HepG2 (cell line): ENCODE measurements around the gene RFXANK. TPM values are rescaled to one million over a fixed set of nuclear protein-coding genes. Genes with fewer than 3 reads are reported as not detected.

ENCODE experiments used
- AHR ChIP-seq: IDR thresholded peaks from 2 replicates; pipeline ENCODE4 v1.6.1; 2018; ENCODE audit warnings: missing genetic modification reagents, missing compliant biosample characterization
- FOSL1 ChIP-seq: sonication (generic); formaldehyde crosslinking; IDR thresholded peaks from 2 replicates; pipeline ENCODE4 v1.9.0; 2021; ENCODE audit warnings: missing genetic modification reagents, borderline replicate concordance
- GABPB1 ChIP-seq: IDR thresholded peaks from 2 replicates; pipeline ENCODE4 v1.6.1; 2016; ENCODE audit warnings: mild to moderate bottlenecking, missing genetic modification reagents, moderate library complexity, missing compliant biosample characterization
- GATAD1 ChIP-seq: IDR thresholded peaks from 2 replicates; pipeline ENCODE4 v1.6.1; 2016; ENCODE audit warnings: missing genetic modification reagents, missing compliant biosample characterization
- HNRNPH1 ChIP-seq: fragments of 200-400 bp; formaldehyde crosslinking; optimal IDR thresholded peaks from 2 replicates; pipeline ENCODE3; 2017; ENCODE audit warnings: mild to moderate bottlenecking, low read depth, low read length
- IKZF1 ChIP-seq: fragments of 450-650 bp; IDR thresholded peaks from 2 replicates; pipeline ENCODE4 v1.7.1; 2016
- JARID2 ChIP-seq: sonication (generic); formaldehyde crosslinking; IDR thresholded peaks from 2 replicates; pipeline ENCODE4 v1.8.1; 2023; ENCODE audit warnings: missing genetic modification reagents, inconsistent platforms; ENCODE audit not compliant: insufficient replicate concordance
- KDM2A ChIP-seq: sonication (generic); formaldehyde crosslinking; IDR thresholded peaks from 2 replicates; pipeline ENCODE4 v1.4.0; 2020; ENCODE audit warnings: low read depth, missing genetic modification reagents, borderline replicate concordance
- MZF1 ChIP-seq: sonication (generic); formaldehyde crosslinking; IDR thresholded peaks from 2 replicates; pipeline ENCODE4 v1.8.1; 2023; ENCODE audit warnings: mild to moderate bottlenecking, missing genetic modification reagents, borderline replicate concordance
- NFIC ChIP-seq: IDR thresholded peaks from 2 replicates; pipeline ENCODE4 v1.6.1; 2012; ENCODE audit warnings: mild to moderate bottlenecking, low read length, inconsistent platforms
- PREB ChIP-seq: sonication (generic); formaldehyde crosslinking; IDR thresholded peaks from 2 replicates; pipeline ENCODE4 v1.4.0; 2020; ENCODE audit warnings: missing genetic modification reagents
- SNAI1 ChIP-seq: sonication (generic); formaldehyde crosslinking; IDR thresholded peaks from 2 replicates; pipeline ENCODE4 v1.5.0; 2020; ENCODE audit warnings: mild to moderate bottlenecking, missing genetic modification reagents, borderline replicate concordance
- TCF7 ChIP-seq: sonication (generic); IDR thresholded peaks from 2 replicates; pipeline ENCODE4 v1.6.1; 2016; ENCODE audit warnings: antibody characterized with exemption, low read depth
- THAP11 ChIP-seq: IDR thresholded peaks from 2 replicates; pipeline ENCODE4 v1.6.1; 2016; ENCODE audit warnings: missing biosample characterization, missing genetic modification reagents
- ZFP36L2 ChIP-seq: sonication (generic); formaldehyde crosslinking; IDR thresholded peaks from 2 replicates; pipeline ENCODE4 v1.4.0; 2020; ENCODE audit warnings: missing genetic modification reagents
- ZFYVE20 ChIP-seq: sonication (generic); formaldehyde crosslinking; IDR thresholded peaks from 2 replicates; pipeline ENCODE4 v1.8.0; 2023; ENCODE audit warnings: low read depth, mild to moderate bottlenecking, moderate library complexity, missing genetic modification reagents, borderline replicate concordance
- ZNF3 ChIP-seq: IDR thresholded peaks from 2 replicates; pipeline ENCODE4 v1.7.0; 2017; ENCODE audit warnings: inconsistent platforms
- ZNF326 ChIP-seq: sonication (generic); formaldehyde crosslinking; IDR thresholded peaks from 2 replicates; pipeline ENCODE4 v1.4.0; 2020; ENCODE audit warnings: missing genetic modification reagents, borderline replicate concordance
- ZNF383 ChIP-seq: sonication (generic); formaldehyde crosslinking; IDR thresholded peaks from 2 replicates; pipeline ENCODE4 v1.4.0; 2020; ENCODE audit warnings: missing genetic modification reagents, mild to moderate bottlenecking, borderline replicate concordance
- ZNF430 ChIP-seq: sonication (generic); formaldehyde crosslinking; IDR thresholded peaks from 2 replicates; pipeline ENCODE4 v1.9.0; 2021; ENCODE audit warnings: mild to moderate bottlenecking, missing genetic modification reagents
- ZNF543 ChIP-seq: sonication (generic); formaldehyde crosslinking; IDR thresholded peaks from 2 replicates; pipeline ENCODE4 v1.4.0; 2020; ENCODE audit warnings: mild to moderate bottlenecking, missing genetic modification reagents
- ZNF644 ChIP-seq: IDR thresholded peaks from 2 replicates; pipeline ENCODE4 v1.6.1; 2016; ENCODE audit warnings: low read depth
- ZNF841 ChIP-seq: sonication (generic); formaldehyde crosslinking; IDR thresholded peaks from 2 replicates; pipeline ENCODE4 v1.8.1; 2023; ENCODE audit warnings: missing genetic modification reagents, borderline replicate concordance
- polyA plus RNA-seq, 8 experiments: library from polyadenylated mRNA; depleted of rRNA in 3 of 8; stranded (reverse) in 7 of 8; unstranded in 1 of 8; fragments of >200 nt; fragmentation: Illumina TruSeq in 4 of 8; extraction: Trizol in 4 of 8; gene quantifications; 2 replicates each; pipeline versions ENCODE4 v1.2.1 to v1.2.3, GENCODE V29; 2011 to 2016; ENCODE audit warnings: low read depth in 4 of 8, missing spikeins in 1 of 8, mixed read lengths in 1 of 8; ENCODE audit not compliant: insufficient read depth in 1 of 8
- total RNA-seq, 5 experiments: library from RNA; depleted of rRNA; stranded (reverse); fragments of >200 nt; fragmentation: Illumina TruSeq; extraction: Trizol; gene quantifications; 2 replicates each; pipeline ENCODE4 v1.2.3, GENCODE V29; 2016; ENCODE audit warnings: low read depth in 1 of 5
- TF ChIP-seq, protein P1 (sequence below): IDR thresholded peaks from 2 replicates; pipeline ENCODE4 v1.6.1; 2012; ENCODE audit warnings: low read length, improper control_type of control experiment
- TF ChIP-seq, protein P2 (sequence below): sonication (generic); formaldehyde crosslinking; IDR thresholded peaks from 2 replicates; pipeline ENCODE4 v1.4.0; 2020; ENCODE audit warnings: missing genetic modification reagents, mild to moderate bottlenecking, borderline replicate concordance
- TF ChIP-seq, protein P3 (sequence below): sonication (generic); formaldehyde crosslinking; conservative IDR thresholded peaks from 2 replicates; pipeline ENCODE4 v1.4.0; 2020; ENCODE audit warnings: missing genetic modification reagents

Gene RFXANK
- total and polyA plus RNA-seq, 2 of the 13 experiments (the other 11 are each of a cell fraction or from before 2014, with no cell fraction given), result 49.9 to 80.7 TPM

DNA sequence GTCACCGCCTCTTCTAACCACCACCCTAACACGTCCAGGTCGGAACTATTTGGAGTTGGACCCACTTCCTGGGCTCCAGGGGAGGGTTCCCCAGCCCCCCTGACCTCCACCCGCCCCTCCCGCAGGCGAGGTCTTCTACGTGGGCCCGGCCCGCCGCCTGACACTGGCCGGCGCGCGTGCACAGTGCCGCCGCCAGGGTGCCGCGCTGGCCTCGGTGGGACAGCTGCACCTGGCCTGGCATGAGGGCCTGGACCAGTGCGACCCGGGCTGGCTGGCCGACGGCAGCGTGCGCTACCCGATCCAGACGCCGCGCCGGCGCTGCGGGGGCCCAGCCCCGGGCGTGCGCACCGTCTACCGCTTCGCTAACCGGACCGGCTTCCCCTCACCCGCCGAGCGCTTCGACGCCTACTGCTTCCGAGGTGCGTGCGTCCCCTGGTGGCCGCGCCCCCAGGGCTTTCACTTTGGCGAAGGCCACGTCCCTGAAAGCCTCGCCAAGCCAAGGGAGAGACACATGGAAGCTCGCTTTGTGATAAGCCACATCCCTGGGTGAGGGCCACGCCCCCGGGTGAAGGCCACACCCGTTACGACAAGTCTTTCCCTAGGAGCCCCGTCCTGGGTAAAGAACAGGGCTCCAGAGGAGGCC, 32.9 kb downstream of the RFXANK start (continued):
- TF ChIP-seq PREB, result no peak
- TF ChIP-seq FOSL1 (CRISPR knock-in tag), result 0 out of 2 replicates have a peak, but pooled peaks have one; percentile 12
- TF ChIP-seq ZFYVE20 (CRISPR knock-in tag), result 0 out of 2 replicates have a peak, but pooled peaks have one; percentile 21
- no peak for TF ChIP-seq JARID2 (CRISPR knock-in tag)
- no peak for TF ChIP-seq NFIC
- no peak for TF ChIP-seq ZNF543 (CRISPR knock-in tag)
- no peak for TF ChIP-seq ZNF841 (CRISPR knock-in tag)
- no peak for TF ChIP-seq SNAI1 (CRISPR knock-in tag)
- 0 out of 2 replicates have a peak, but pooled peaks have one; percentile 34 for TF ChIP-seq ZNF644
- no peak for TF ChIP-seq GATAD1
- TF ChIP-seq, protein P1, sequence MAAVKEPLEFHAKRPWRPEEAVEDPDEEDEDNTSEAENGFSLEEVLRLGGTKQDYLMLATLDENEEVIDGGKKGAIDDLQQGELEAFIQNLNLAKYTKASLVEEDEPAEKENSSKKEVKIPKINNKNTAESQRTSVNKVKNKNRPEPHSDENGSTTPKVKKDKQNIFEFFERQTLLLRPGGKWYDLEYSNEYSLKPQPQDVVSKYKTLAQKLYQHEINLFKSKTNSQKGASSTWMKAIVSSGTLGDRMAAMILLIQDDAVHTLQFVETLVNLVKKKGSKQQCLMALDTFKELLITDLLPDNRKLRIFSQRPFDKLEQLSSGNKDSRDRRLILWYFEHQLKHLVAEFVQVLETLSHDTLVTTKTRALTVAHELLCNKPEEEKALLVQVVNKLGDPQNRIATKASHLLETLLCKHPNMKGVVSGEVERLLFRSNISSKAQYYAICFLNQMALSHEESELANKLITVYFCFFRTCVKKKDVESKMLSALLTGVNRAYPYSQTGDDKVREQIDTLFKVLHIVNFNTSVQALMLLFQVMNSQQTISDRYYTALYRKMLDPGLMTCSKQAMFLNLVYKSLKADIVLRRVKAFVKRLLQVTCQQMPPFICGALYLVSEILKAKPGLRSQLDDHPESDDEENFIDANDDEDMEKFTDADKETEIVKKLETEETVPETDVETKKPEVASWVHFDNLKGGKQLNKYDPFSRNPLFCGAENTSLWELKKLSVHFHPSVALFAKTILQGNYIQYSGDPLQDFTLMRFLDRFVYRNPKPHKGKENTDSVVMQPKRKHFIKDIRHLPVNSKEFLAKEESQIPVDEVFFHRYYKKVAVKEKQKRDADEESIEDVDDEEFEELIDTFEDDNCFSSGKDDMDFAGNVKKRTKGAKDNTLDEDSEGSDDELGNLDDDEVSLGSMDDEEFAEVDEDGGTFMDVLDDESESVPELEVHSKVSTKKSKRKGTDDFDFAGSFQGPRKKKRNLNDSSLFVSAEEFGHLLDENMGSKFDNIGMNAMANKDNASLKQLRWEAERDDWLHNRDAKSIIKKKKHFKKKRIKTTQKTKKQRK, result no peak
- TF ChIP-seq ZNF326 (CRISPR knock-in tag), result no peak
- no peak for TF ChIP-seq TCF7
- no peak for TF ChIP-seq AHR
- peak; percentile 71; the same call in 1 of the 2 replicates for TF ChIP-seq GABPB1
- TF ChIP-seq KDM2A (CRISPR knock-in tag), result peak; percentile 82
- peak; percentile 55; the same call in 1 of the 2 replicates for TF ChIP-seq ZNF383
- no peak for TF ChIP-seq IKZF1
- TF ChIP-seq, protein P2, sequence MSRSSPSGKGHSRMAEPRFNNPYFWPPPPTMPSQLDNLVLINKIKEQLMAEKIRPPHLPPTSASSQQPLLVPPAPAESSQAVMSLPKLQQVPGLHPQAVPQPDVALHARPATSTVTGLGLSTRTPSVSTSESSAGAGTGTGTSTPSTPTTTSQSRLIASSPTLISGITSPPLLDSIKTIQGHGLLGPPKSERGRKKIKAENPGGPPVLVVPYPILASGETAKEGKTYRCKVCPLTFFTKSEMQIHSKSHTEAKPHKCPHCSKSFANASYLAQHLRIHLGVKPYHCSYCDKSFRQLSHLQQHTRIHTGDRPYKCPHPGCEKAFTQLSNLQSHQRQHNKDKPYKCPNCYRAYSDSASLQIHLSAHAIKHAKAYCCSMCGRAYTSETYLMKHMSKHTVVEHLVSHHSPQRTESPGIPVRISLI, result no peak
- TF ChIP-seq HNRNPH1, result no peak
- no peak for TF ChIP-seq MZF1 (CRISPR knock-in tag)
- peak; percentile 70 for TF ChIP-seq THAP11
- no peak for TF ChIP-seq ZFP36L2 (CRISPR knock-in tag)
- TF ChIP-seq, protein P3, sequence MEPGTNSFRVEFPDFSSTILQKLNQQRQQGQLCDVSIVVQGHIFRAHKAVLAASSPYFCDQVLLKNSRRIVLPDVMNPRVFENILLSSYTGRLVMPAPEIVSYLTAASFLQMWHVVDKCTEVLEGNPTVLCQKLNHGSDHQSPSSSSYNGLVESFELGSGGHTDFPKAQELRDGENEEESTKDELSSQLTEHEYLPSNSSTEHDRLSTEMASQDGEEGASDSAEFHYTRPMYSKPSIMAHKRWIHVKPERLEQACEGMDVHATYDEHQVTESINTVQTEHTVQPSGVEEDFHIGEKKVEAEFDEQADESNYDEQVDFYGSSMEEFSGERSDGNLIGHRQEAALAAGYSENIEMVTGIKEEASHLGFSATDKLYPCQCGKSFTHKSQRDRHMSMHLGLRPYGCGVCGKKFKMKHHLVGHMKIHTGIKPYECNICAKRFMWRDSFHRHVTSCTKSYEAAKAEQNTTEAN (CRISPR knock-in tag), result no peak
- TF ChIP-seq ZNF430 (CRISPR knock-in tag), result no peak
- no peak for TF ChIP-seq ZNF3
